ENCODE data around the gene PTPN14.

DNA sequence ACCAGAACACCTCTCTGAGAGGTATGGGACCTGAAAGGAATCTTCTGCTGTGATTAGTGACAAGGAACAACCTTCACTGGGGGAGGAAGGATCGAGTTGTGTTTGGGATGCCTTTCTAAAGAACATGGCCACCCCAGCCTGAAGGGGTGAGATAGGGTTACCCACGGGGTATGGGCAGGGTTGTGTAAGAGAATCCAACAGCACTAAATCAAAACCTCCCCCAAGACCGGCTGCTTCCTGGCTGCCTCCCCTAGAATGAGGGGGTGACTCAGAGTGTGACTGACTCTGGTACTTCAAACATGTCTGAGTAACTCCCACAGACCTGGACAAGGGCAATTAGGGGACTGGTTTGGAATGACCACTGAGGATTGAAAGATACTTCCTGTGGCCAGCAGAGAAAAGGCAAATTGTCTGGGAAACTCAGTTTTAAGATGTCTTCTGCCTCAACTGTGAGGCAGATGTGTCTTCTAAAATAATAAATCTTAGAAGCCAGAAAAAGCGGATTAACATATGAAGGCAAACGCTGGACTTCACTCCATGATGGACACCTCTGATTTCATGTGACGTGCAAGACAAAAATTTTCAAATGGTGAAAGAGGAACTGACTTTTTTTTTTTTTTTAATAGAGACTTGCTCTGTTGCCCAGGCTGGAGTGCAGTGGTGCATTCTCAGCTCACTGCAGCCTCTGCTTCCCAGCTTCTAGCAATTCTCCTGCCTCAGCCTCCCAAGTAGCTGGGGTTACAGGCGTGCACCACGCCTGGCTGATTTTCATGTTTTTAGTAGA lies 6.7 kb upstream of the PTPN14 start:
- TF ChIP-seq, protein P1, sequence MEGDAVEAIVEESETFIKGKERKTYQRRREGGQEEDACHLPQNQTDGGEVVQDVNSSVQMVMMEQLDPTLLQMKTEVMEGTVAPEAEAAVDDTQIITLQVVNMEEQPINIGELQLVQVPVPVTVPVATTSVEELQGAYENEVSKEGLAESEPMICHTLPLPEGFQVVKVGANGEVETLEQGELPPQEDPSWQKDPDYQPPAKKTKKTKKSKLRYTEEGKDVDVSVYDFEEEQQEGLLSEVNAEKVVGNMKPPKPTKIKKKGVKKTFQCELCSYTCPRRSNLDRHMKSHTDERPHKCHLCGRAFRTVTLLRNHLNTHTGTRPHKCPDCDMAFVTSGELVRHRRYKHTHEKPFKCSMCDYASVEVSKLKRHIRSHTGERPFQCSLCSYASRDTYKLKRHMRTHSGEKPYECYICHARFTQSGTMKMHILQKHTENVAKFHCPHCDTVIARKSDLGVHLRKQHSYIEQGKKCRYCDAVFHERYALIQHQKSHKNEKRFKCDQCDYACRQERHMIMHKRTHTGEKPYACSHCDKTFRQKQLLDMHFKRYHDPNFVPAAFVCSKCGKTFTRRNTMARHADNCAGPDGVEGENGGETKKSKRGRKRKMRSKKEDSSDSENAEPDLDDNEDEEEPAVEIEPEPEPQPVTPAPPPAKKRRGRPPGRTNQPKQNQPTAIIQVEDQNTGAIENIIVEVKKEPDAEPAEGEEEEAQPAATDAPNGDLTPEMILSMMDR (IDR thresholded peaks at IDR 0.05; ENCODE audit: low read length), result no peak
- no peak for TF ChIP-seq EZH2 (optimal IDR thresholded peaks at IDR 0.05; ENCODE audit: low read depth, low read length)
